ENCODE measurements around the gene KAZN.

Gene KAZN

DNA sequence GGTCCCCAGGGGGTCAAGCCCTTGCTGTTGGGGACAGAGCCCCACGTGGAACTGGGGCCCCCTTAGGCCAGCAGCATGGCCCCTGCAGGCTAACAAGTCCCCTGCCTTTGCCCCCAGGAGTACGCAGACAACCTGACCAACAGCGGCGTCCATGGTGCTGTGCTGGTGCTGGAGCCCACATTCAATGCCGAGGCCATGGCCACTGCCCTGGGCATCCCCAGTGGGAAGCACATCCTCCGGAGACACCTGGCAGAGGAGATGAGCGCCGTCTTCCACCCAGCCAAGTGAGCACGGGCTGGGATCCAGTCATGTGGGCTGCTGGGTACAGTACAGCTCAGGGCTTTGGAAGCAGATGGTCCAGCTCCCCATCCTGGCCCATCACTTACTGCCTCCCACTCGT lies 505.4 kb downstream of the KAZN start:
- no peaks in the 10 kb centered on the region for H3K4me1 ChIP-seq (ENCODE audit: control insufficient read depth, insufficient read depth, low read length, poor library complexity, severe bottlenecking)
- H3K9me3 ChIP-seq (ENCODE audit: control insufficient read depth, low read length): no peaks in the 10 kb centered on the region
- H3K36me3 ChIP-seq (ENCODE audit: control insufficient read depth, insufficient read depth, low read length): no peaks in the 10 kb centered on the region
- no peak overlapping the region for H3K4me3 ChIP-seq (ENCODE audit: insufficient read depth, low read depth, low read length, poor library complexity, severe bottlenecking)
- H3K27me3 ChIP-seq (replicated peaks; ENCODE audit: control insufficient read depth, insufficient read depth, low read length, poor library complexity, severe bottlenecking): peaks cover 9% of the 10 kb centered on the region
- no peak overlapping the region for H3K27ac ChIP-seq (ENCODE audit: insufficient read depth, low read length, poor library complexity, severe bottlenecking)
- DNase-seq: no peak

DNA sequence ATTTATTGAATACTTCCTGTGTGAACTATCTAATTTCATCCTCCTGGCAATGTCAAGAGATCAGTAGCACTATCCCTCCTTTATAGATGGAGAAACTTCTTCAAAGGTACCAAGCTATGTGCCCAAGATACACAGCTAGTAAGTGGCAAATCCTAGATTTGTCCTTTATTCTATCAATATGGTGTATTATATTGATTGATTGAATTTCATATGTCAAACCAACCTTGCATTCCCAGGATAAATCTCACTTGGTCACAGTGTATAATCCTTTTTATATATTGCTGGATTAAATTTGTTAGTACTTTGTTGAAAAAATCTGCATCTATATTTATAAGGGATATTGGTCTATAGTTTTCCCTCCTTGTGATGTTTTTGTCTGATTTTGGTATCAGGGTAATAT lies 506.3 kb downstream of the KAZN start:
- H3K4me3 ChIP-seq (ENCODE audit: insufficient read depth, low read depth, low read length, poor library complexity, severe bottlenecking): no peak overlapping the region
- peaks cover 9% of the 10 kb centered on the region for H3K27me3 ChIP-seq (replicated peaks; ENCODE audit: control insufficient read depth, insufficient read depth, low read length, poor library complexity, severe bottlenecking)
- no peaks in the 10 kb centered on the region for H3K4me1 ChIP-seq (ENCODE audit: control insufficient read depth, insufficient read depth, low read length, poor library complexity, severe bottlenecking)
- no peaks in the 10 kb centered on the region for H3K36me3 ChIP-seq (ENCODE audit: control insufficient read depth, insufficient read depth, low read length)
- H3K27ac ChIP-seq (ENCODE audit: insufficient read depth, low read length, poor library complexity, severe bottlenecking): no peak overlapping the region
- DNase-seq: no peak
- H3K9me3 ChIP-seq (ENCODE audit: control insufficient read depth, low read length): no peaks in the 10 kb centered on the region

DNA sequence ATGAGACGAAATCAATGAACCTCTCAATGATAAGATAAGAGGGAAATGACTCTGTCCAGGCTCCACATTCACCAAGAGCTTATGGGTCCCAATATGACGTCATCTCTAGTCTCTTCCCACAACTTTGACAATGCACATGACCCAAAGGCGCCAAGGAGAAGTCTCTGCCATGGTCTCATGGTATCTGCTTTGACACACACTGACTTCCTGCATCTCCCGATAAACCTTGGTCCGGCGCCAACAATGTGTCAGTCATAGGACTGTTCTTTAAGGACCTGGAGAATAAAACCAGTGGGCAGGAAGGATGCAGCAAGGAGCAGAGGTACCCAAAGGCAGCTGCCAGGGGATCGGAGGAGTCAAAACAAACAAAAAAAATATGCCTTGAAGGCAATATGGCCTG lies 508.1 kb downstream of the KAZN start:
- peaks cover 5% of the 10 kb centered on the region for H3K27me3 ChIP-seq (replicated peaks; ENCODE audit: control insufficient read depth, insufficient read depth, low read length, poor library complexity, severe bottlenecking)
- DNase-seq: no peak
- H3K9me3 ChIP-seq (ENCODE audit: control insufficient read depth, low read length): no peaks in the 10 kb centered on the region
- H3K4me3 ChIP-seq (ENCODE audit: insufficient read depth, low read depth, low read length, poor library complexity, severe bottlenecking): no peak overlapping the region
- no peaks in the 10 kb centered on the region for H3K4me1 ChIP-seq (ENCODE audit: control insufficient read depth, insufficient read depth, low read length, poor library complexity, severe bottlenecking)
- H3K36me3 ChIP-seq (ENCODE audit: control insufficient read depth, insufficient read depth, low read length): no peaks in the 10 kb centered on the region
- no peak overlapping the region for H3K27ac ChIP-seq (ENCODE audit: insufficient read depth, low read length, poor library complexity, severe bottlenecking)

DNA sequence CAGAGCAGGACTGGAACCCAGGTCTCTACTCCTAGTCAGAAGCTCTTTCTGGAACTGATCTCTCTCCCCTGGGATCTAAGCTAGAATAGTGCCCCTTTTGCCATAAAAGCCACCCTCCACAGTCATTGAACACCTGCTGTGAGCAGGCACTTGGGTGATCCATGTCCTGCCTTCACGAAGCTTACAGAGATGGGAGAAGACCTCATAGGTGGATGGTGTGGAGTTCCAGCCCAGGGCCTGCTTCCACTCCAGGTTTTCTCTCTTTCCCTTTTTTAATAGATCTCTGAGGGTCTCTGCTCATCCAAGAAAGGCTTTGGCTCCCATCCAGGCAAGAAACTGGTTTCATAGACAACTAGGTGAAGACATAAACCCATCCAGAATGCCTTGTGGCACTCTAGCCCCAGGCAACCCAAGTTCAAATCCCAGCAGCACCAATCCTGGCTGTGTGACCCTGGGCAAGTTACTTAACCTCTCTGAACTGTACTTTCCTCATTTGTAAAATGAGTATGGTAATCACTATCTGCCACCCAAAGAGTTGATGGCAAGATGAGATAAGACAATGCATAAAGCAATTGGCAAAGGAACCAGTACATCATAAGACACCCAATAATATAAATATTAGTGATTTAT lies 508.7 kb downstream of the KAZN start:
- Histone ChIP-seq H3K9me3 (ENCODE audit: control insufficient read depth, low read length) (no peaks in the 10 kb centered on the region), H3K27ac (ENCODE audit: insufficient read depth, low read length, poor library complexity, severe bottlenecking) (no peak overlapping the region), H3K27me3 (replicated peaks; ENCODE audit: control insufficient read depth, insufficient read depth, low read length, poor library complexity, severe bottlenecking) (peaks cover 5% of the 10 kb centered on the region), H3K4me3 (ENCODE audit: insufficient read depth, low read depth, low read length, poor library complexity, severe bottlenecking) (no peak overlapping the region), H3K4me1 (ENCODE audit: control insufficient read depth, insufficient read depth, low read length, poor library complexity, severe bottlenecking) (no peaks in the 10 kb centered on the region), H3K36me3 (ENCODE audit: control insufficient read depth, insufficient read depth, low read length) (no peaks in the 10 kb centered on the region)
- DNase-seq: no peak

DNA sequence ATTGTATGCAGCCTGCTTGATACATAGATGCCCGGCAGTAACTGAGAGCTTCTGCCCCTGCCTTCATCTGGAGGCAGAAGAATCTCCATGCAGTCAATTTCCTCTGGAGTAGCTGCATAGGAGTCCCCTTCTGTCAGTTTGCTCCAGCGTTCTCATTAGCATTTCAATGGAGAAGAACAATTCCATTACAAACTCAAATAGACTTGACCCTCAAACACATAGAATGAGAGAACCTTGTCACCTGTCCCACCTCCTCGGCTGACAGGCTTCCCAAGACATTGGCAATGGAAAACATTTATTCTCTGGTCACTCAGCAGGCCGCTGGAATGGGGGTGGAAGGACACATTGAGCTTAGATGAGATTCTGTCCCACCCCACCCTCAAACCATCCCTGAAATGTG lies 509.4 kb downstream of the KAZN start:
- DNase-seq: no peak
- no peaks in the 10 kb centered on the region for H3K9me3 ChIP-seq (ENCODE audit: control insufficient read depth, low read length)
- H3K4me1 ChIP-seq (ENCODE audit: control insufficient read depth, insufficient read depth, low read length, poor library complexity, severe bottlenecking): no peaks in the 10 kb centered on the region
- H3K4me3 ChIP-seq (ENCODE audit: insufficient read depth, low read depth, low read length, poor library complexity, severe bottlenecking): no peak overlapping the region
- H3K27ac ChIP-seq (ENCODE audit: insufficient read depth, low read length, poor library complexity, severe bottlenecking): no peak overlapping the region
- H3K27me3 ChIP-seq (replicated peaks; ENCODE audit: control insufficient read depth, insufficient read depth, low read length, poor library complexity, severe bottlenecking): peaks cover 5% of the 10 kb centered on the region
- no peaks in the 10 kb centered on the region for H3K36me3 ChIP-seq (ENCODE audit: control insufficient read depth, insufficient read depth, low read length)

DNA sequence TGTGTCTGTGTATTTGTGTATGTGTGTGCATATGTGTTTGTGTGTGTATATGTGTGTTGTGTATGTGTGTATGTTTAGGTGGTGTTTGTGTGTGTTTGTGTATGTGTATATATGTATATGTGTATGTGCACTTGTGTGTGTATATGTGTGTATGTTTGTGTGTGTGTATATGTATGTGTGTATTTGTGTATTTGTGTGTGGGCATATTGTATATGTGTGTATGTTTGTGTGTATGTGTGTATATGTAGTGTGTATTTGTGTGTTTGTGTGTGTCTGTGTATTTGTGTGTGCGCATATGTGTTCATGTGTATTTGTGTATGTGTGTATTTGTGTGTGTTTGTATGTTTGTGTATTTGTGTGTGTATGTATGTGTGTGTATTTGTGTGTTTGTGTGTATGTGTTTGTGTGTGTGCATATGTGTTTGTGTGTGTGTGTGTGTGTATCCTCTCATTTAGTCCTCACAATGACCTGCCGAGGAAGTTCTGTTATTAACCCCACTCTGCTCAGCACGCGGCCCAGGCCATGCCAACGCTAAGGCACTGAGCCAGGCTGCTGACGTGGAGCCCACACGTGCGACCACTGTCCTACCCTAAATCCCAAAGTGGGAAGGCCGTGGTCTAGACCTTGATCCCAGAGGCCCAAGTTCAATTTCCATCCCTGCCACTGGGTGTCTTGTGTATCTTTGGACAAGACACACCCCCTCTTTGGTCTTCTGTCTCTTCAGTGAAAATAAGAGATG lies 511.8 kb downstream of the KAZN start:
- H3K27ac ChIP-seq (ENCODE audit: insufficient read depth, low read length, poor library complexity, severe bottlenecking): no peak overlapping the region
- H3K4me1 ChIP-seq (ENCODE audit: control insufficient read depth, insufficient read depth, low read length, poor library complexity, severe bottlenecking): no peaks in the 10 kb centered on the region
- H3K4me3 ChIP-seq (ENCODE audit: insufficient read depth, low read depth, low read length, poor library complexity, severe bottlenecking): no peak overlapping the region
- DNase-seq: no peak
- no peaks in the 10 kb centered on the region for H3K27me3 ChIP-seq (replicated peaks; ENCODE audit: control insufficient read depth, insufficient read depth, low read length, poor library complexity, severe bottlenecking)
- H3K9me3 ChIP-seq (ENCODE audit: control insufficient read depth, low read length): no peaks in the 10 kb centered on the region
- no peaks in the 10 kb centered on the region for H3K36me3 ChIP-seq (ENCODE audit: control insufficient read depth, insufficient read depth, low read length)

DNA sequence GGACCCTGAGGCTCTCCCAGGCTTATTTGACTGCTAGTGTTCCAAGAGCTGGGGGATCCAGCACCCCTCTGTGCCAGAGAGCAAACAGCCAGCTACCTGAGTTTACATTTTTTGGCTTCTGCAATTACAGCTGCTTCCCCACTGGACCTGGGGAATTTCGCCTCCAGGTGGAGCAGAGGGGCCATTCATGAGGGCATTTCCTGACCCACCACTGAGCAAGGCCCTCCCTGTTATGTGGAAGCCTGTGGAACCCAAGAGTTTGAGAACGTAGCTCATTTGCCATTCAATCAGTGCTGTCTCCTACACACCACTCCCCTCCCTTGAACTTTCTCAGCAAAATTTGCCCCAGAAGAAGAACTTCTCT lies 512.4 kb downstream of the KAZN start:
- Histone ChIP-seq H3K27ac (ENCODE audit: insufficient read depth, low read length, poor library complexity, severe bottlenecking) (no peak overlapping the region), H3K36me3 (ENCODE audit: control insufficient read depth, insufficient read depth, low read length) (no peaks in the 10 kb centered on the region), H3K27me3 (replicated peaks; ENCODE audit: control insufficient read depth, insufficient read depth, low read length, poor library complexity, severe bottlenecking) (no peaks in the 10 kb centered on the region), H3K4me1 (ENCODE audit: control insufficient read depth, insufficient read depth, low read length, poor library complexity, severe bottlenecking) (no peaks in the 10 kb centered on the region), H3K9me3 (ENCODE audit: control insufficient read depth, low read length) (no peaks in the 10 kb centered on the region), H3K4me3 (ENCODE audit: insufficient read depth, low read depth, low read length, poor library complexity, severe bottlenecking) (no peak overlapping the region)
- DNase-seq: no peak

DNA sequence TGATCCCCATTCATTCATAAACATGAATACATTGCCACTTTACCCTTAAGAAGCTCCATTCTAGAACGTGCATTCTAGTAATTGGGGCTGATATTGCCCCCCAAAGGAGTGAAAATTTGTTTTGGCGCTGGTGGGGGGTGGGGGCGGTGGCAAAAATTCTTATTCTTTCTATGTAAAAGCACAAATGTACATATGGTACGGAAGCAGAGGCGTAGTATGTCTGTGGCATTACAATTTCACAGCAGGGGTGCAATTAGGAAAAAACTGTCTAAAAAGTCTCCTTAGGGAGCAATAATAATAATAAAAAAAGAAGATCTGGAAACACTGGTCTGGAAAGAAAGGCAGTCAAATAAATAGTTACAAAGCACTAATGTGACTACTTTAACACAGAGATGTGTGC lies 514.7 kb downstream of the KAZN start:
- DNase-seq: no peak
- H3K27me3 ChIP-seq (replicated peaks; ENCODE audit: control insufficient read depth, insufficient read depth, low read length, poor library complexity, severe bottlenecking): no peaks in the 10 kb centered on the region
- H3K4me3 ChIP-seq (ENCODE audit: insufficient read depth, low read depth, low read length, poor library complexity, severe bottlenecking): no peak overlapping the region
- H3K9me3 ChIP-seq (ENCODE audit: control insufficient read depth, low read length): no peaks in the 10 kb centered on the region
- no peaks in the 10 kb centered on the region for H3K36me3 ChIP-seq (ENCODE audit: control insufficient read depth, insufficient read depth, low read length)
- H3K27ac ChIP-seq (ENCODE audit: insufficient read depth, low read length, poor library complexity, severe bottlenecking): no peak overlapping the region
- no peaks in the 10 kb centered on the region for H3K4me1 ChIP-seq (ENCODE audit: control insufficient read depth, insufficient read depth, low read length, poor library complexity, severe bottlenecking)

DNA sequence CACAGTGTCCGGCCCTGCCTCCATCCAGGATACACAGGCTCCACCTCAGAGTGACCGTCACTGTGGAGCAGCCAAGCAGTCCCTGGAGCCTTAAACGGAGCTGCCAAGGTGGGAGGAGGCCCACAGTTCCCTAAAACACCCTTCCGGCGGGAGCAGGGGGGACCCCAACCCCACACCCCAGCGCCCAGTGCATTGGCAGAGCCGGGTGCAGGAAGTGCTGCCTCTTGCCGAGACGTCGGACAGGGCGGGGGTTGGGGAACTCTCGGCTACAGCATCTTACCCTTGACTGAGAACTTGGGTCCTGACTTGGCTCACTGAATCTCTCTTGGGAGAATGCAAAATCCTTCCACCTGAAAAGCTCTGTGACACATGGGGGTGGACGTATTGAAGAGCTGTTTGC lies 516.4 kb downstream of the KAZN start:
- Histone ChIP-seq H3K27me3 (replicated peaks; ENCODE audit: control insufficient read depth, insufficient read depth, low read length, poor library complexity, severe bottlenecking) (no peaks in the 10 kb centered on the region), H3K4me3 (ENCODE audit: insufficient read depth, low read depth, low read length, poor library complexity, severe bottlenecking) (no peak overlapping the region), H3K9me3 (ENCODE audit: control insufficient read depth, low read length) (no peaks in the 10 kb centered on the region), H3K4me1 (ENCODE audit: control insufficient read depth, insufficient read depth, low read length, poor library complexity, severe bottlenecking) (no peaks in the 10 kb centered on the region), H3K36me3 (ENCODE audit: control insufficient read depth, insufficient read depth, low read length) (no peaks in the 10 kb centered on the region), H3K27ac (ENCODE audit: insufficient read depth, low read length, poor library complexity, severe bottlenecking) (no peak overlapping the region)
- no peak for DNase-seq

DNA sequence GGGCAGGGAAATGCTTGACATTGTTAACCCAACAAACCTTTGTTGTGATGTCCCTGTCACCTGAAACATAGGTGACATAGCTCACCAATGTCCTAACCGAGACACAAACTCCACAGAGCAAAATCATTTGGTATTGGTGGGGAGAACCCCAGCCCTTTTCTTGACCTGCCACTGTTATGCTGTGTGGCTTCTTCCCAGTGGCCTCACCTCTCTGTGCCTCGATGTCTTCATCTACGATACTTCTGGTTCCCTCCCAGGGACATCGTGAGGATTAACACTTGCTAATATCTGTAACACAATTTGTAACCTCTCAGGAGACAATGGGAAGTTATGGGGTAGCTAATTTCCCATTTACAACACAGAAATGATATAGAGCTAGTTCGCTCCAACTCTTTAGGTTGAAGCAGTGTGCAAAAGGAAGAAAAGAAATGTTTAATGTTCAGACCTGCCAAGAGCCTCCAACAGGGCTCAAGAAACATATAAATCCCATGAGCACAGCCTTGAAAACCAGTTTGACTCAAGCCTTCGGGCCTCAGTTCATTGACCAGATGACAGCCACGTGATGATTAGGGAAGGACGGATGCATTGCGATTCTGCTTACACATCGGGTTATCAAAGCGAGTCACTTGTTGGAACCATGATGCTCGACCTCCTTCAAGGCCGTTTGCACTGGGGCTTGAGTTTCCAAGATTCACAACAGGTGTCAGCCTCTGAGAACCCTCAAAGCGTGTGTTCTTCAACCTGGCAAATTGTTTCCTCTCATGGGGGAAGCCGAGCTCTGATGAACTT lies 517.3 kb downstream of the KAZN start:
- Histone ChIP-seq H3K27me3 (replicated peaks; ENCODE audit: control insufficient read depth, insufficient read depth, low read length, poor library complexity, severe bottlenecking) (no peaks in the 10 kb centered on the region), H3K27ac (ENCODE audit: insufficient read depth, low read length, poor library complexity, severe bottlenecking) (no peak overlapping the region), H3K9me3 (ENCODE audit: control insufficient read depth, low read length) (no peaks in the 10 kb centered on the region)

More for the DNA sequence above, 517.3 kb downstream of the KAZN start:
- DNase-seq: no peak
- no peaks in the 10 kb centered on the region for H3K36me3 ChIP-seq (ENCODE audit: control insufficient read depth, insufficient read depth, low read length)
- no peaks in the 10 kb centered on the region for H3K4me1 ChIP-seq (ENCODE audit: control insufficient read depth, insufficient read depth, low read length, poor library complexity, severe bottlenecking)
- no peak overlapping the region for H3K4me3 ChIP-seq (ENCODE audit: insufficient read depth, low read depth, low read length, poor library complexity, severe bottlenecking)
